ENCODE data around the gene MS4A6A. TPM values are rescaled to one million over a fixed set of nuclear protein-coding genes. Genes with fewer than 3 reads are reported as not detected.

The MS4A6A gene
- total and polyA plus RNA-seq, 9 of the 15 experiments (the other 6 are each of a cell fraction or from before 2014, with no cell fraction given), result 0.57 to 9.5 (median 4.2) TPM

DNA sequence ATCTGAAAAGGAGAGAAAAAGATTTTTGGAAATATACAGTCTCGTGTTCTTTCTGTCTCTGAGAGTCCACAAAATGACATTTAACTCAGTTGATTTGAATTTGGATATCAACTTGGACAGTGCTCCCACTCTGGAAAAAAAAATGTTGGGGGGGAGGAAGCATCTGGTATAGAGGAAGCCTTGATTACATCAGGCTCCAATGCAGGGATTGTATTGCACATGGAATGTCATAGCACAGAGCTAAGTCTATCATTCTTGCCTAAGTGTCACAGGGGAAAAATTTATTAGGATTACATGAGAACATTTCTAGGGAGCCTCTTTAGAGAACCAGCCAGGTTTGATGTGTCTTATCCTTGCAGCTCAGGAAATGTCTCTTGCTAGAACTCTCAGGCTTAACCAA lies 23.0 kb downstream of the MS4A6A start:
- no peaks in the 10 kb centered on the region for H4K20me1 ChIP-seq (replicated peaks; ENCODE audit: control insufficient read depth, insufficient read depth, low read length)
- DNase-seq (ENCODE audit: extremely low read depth in 1 of 4, low spot score in 3 of 4) (no peak), ATAC-seq (no peak), FAIRE-seq (no peak)
- in situ Hi-C loops (cut with MboI) (no loop called here), intact Hi-C loops (cut with micrococcal nuclease) (no loop called here)
- no peaks in the 10 kb centered on the region for H3K4me1 ChIP-seq (replicated peaks in 1 of 2; ENCODE audit: control insufficient read depth in 2 of 2, insufficient read depth in 2 of 2, low read length in 2 of 2)
- no peaks in the 10 kb centered on the region for H3K79me2 ChIP-seq (ENCODE audit: control insufficient read depth, insufficient read depth, low read length)
- ChIA-PET CTCF (ENCODE audit: low intra/inter-chr PET ratio) (no interaction called here), POLR2A (no interaction called here)
- H3K9me1 ChIP-seq (ENCODE audit: control insufficient read depth, insufficient read depth, low read length), result no peaks in the 10 kb centered on the region
- H3K9me3 ChIP-seq (replicated peaks; ENCODE audit: control insufficient read depth, insufficient read depth, low read depth, low read length), result peaks cover 2% of the 10 kb centered on the region; the same call in 1 of the 2 replicates
- no peak overlapping the region for H3K9ac ChIP-seq (ENCODE audit: insufficient read depth in 1 of 2, low read depth in 2 of 2, low read length in 2 of 2)
- H3K36me3 ChIP-seq (ENCODE audit: control insufficient read depth, insufficient read depth, low read length), result no peaks in the 10 kb centered on the region
- H3K4me2 ChIP-seq (ENCODE audit: insufficient read depth, low read length), result no peak overlapping the region
- no peak overlapping the region for H3K4me3 ChIP-seq
- peak overlapping the region; percentile 61; the same call in 1 of the 2 replicates for H2AFZ ChIP-seq (ENCODE audit: low read depth, low read length)
- 43% methylated on average over 1 of the region's 1 CpG for WGBS (ENCODE audit: insufficient coverage, low coverage, missing lambda C conversion rate)
- no peaks in the 10 kb centered on the region for H3K27me3 ChIP-seq (ENCODE audit: control insufficient read depth in 2 of 2, insufficient read depth in 2 of 2, low read length in 2 of 2)
- no TSS peak for BruUV-seq (replicated peaks)
- no peak overlapping the region for H3K27ac ChIP-seq (ENCODE audit: extremely low read depth, low read depth, low read length)
- TF ChIP-seq, protein P1, sequence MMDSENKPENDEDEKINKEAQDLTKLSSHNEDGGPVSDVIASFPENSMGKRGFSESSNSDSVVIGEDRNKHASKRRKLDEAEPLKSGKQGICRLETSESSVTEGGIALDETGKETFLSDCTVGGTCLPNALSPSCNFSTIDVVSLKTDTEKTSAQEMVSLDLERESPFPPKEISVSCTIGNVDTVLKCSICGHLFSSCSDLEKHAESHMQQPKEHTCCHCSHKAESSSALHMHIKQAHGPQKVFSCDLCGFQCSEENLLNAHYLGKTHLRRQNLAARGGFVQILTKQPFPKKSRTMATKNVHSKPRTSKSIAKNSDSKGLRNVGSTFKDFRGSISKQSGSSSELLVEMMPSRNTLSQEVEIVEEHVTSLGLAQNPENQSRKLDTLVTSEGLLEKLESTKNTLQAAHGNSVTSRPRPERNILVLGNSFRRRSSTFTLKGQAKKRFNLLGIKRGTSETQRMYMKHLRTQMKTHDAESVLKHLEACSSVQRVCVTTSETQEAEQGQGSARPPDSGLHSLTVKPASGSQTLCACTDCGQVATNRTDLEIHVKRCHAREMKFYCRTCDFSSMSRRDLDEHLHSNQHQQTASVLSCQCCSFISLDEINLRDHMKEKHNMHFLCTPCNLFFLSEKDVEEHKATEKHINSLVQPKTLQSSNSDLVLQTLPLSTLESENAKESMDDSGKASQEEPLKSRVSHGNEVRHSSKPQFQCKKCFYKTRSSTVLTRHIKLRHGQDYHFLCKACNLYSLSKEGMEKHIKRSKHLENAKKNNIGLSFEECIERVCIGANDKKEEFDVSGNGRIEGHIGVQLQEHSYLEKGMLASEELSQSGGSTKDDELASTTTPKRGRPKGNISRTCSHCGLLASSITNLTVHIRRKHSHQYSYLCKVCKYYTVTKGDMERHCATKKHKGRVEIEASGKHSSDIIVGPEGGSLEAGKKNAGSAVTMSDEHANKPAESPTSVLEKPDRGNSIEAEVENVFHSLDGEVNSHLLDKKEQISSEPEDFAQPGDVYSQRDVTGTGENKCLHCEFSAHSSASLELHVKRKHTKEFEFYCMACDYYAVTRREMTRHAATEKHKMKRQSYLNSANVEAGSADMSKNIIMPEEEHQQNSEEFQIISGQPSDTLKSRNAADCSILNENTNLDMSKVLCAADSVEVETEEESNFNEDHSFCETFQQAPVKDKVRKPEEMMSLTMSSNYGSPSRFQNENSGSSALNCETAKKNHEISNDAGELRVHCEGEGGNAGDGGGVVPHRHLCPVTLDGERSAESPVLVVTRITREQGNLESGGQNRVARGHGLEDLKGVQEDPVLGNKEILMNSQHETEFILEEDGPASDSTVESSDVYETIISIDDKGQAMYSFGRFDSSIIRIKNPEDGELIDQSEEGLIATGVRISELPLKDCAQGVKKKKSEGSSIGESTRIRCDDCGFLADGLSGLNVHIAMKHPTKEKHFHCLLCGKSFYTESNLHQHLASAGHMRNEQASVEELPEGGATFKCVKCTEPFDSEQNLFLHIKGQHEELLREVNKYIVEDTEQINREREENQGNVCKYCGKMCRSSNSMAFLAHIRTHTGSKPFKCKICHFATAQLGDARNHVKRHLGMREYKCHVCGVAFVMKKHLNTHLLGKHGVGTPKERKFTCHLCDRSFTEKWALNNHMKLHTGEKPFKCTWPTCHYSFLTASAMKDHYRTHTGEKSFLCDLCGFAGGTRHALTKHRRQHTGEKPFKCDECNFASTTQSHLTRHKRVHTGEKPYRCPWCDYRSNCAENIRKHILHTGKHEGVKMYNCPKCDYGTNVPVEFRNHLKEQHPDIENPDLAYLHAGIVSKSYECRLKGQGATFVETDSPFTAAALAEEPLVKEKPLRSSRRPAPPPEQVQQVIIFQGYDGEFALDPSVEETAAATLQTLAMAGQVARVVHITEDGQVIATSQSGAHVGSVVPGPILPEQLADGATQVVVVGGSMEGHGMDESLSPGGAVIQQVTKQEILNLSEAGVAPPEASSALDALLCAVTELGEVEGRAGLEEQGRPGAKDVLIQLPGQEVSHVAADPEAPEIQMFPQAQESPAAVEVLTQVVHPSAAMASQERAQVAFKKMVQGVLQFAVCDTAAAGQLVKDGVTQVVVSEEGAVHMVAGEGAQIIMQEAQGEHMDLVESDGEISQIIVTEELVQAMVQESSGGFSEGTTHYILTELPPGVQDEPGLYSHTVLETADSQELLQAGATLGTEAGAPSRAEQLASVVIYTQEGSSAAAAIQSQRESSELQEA (IDR thresholded peaks at IDR 0.05; ENCODE audit: low read depth), result no peak
- no peak for TF ChIP-seq MTA2 (IDR thresholded peaks at IDR 0.05; ENCODE audit: low read depth)
- no peak for TF ChIP-seq OTX1 (CRISPR knock-in tag; IDR thresholded peaks at IDR 0.05)
- TF ChIP-seq, protein P2, sequence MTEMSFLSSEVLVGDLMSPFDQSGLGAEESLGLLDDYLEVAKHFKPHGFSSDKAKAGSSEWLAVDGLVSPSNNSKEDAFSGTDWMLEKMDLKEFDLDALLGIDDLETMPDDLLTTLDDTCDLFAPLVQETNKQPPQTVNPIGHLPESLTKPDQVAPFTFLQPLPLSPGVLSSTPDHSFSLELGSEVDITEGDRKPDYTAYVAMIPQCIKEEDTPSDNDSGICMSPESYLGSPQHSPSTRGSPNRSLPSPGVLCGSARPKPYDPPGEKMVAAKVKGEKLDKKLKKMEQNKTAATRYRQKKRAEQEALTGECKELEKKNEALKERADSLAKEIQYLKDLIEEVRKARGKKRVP (CRISPR knock-in tag; IDR thresholded peaks at IDR 0.05), result no peak
- no peak for TF ChIP-seq ZFPM2 (CRISPR knock-in tag; IDR thresholded peaks at IDR 0.05)
- TF ChIP-seq HDAC2 (IDR thresholded peaks at IDR 0.05), result no peak
- TF ChIP-seq HCFC1 (IDR thresholded peaks at IDR 0.05; ENCODE audit: low read depth, low read length), result no peak
- no peak for TF ChIP-seq ZBTB7A (IDR thresholded peaks at IDR 0.05; ENCODE audit: borderline replicate concordance, control insufficient read depth, low read depth, low read length)

Measured in K562 (cell line).